GM18858 (cell line): ENCODE data around the gene AGAP5.

Source experiments
- ATAC-seq: cut with Tn5 transposase; IDR thresholded peaks from one replicate; pipeline ENCODE4 v1.9.1; 2021; ENCODE audit not compliant: unreplicated experiment

The AGAP5 gene

GRCh38 chr10:73629165-73629564, 68.7 kb downstream of the AGAP5 start:
- ATAC-seq = no peak

GRCh38 chr10:73628405-73628804, 69.5 kb downstream of the AGAP5 start:
- no peak for ATAC-seq

DNA sequence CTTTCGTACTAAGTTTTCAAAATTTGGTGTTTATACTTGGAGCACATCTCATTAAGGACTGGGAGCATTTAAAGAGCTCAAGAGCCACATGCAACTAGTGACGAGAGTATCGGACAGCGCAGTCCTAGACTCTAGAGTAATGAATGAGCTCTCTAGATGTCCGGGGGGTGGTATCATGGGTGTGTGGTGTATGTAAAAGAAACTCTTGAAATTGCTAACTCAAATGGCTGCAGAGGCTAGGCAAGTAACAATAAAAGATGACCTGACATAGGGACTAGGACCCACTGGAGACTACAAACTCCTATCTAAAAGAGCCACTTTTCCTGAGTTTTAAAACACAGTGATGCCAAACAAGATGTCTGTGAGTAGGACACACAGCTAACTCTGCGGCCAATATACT, 70.6 kb downstream of the AGAP5 start:
- no peak for ATAC-seq

- peak; percentile 95 for ATAC-seq
Observed at GRCh38 chr10:73625884-73626752, 71.8 kb downstream of the AGAP5 start.

- ATAC-seq = no peak
Observed at GRCh38 chr10:73625004-73625883, 72.7 kb downstream of the AGAP5 start.
